Hematopoietic multipotent progenitor cell treated with erythropoietin and hydrocortisone succinate and interleukin-3 and kit ligand, for 6 days (in vitro differentiated cells): ENCODE data around the gene MAP3K7CL.

ENCODE experiments used
- DNase-seq: peaks from one replicate; pipeline ENCODE4 v3.0.0-alpha.2; 2015

Gene MAP3K7CL

DNA sequence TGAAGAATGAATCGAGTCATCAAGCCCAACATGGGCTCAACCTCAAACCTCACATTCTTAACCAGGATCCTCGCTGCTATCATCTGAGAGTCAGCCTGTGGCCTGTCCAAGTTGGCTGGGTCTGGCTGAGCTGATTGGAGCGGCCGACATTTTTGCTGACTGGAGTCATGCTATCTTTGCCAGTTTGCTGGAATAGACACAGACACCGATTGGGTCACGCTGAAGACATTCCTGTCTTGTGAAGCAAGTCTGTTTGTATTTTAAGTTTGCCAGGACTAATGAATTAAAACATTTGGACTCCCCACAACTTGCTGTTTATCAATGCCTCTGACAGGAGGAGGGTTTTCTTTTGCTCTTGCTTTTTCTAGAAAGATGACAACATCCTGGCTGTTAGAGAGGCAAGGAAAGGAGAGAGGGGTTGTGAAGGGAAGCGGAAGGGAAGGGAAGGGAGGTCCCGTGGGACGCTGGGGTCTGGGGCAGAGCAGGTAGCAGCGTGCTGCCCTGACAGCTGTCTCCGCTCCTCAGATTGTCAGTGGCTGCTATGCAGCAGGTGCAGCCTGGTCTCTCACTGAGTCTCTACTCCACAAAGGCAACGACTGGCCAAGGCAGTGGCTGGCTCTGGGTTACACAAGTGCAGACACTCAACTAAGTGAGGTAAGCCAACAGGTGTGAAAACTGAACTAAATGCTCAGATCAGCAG lies at the start of gene MAP3K7CL:
Gene MAP3K7CL, plus strand, starts transcription at position 375 of the 700 bp plus-strand sequence. CDS start 2,701 bp downstream, outside the sequence.
- no peak for DNase-seq

DNA sequence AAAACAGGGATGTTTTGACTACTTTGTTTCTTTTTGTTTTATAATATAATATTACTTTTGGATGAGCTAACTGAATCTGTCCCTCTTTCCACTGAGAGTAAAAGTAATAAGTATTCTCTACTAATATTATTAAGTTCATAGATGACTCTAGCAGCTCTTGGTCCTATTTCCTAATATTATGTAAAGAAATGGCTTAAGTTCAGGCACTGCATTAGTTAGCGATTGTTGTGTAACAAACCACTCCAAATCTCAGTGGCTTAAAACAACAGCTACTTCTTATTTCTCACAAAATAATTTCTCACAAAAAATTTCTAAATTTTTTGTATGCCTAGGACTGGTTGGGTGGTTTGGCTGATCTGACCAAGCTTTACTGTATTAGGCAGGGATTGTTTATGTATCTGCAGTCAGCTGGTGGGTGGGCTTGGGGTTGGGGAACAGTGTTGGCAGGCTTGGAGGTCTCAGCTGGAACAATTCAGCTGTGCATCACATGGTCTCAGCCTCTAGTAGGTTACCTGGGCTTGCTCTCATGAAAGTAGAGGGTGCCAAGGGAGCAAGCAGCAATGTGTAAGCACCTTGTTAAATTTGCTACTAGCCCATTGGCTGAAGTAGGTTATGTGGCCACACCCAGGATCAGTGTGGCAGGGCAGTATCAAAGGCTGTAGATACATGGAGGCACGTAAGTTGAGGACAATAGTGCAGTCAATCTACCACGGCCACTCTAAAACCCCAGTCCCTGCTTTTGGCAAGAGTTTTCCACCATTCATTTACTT lies 48.2 kb upstream of the MAP3K7CL start:
- DNase-seq, result no peak

- DNase-seq, result no peak
Measured at GRCh38 chr21:29083306-29083705, 47.1 kb upstream of the MAP3K7CL start.

DNA sequence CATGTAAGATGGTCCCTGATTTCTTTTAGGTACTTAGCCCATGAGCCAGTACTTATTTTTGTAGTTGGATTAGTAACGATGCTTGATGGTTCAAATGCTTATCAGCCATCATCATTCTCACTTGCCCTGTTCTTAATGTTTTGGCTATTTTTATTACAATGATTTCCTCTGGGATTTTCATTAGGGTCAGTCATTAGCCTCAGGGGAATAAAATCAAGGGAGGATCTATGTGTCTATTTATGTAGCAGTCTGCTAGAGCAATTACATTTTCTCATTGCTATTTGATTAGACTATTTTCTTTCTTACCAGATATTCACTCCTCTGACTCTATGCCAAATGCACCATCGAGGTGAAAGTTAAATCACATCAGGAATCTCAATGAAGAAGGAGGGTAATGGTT lies 46.1 kb upstream of the MAP3K7CL start:
- no peak for DNase-seq

- no peak for DNase-seq
Measured at GRCh38 chr21:29085106-29085752, 45.2 kb upstream of the MAP3K7CL start.

GRCh38 chr21:29091033-29091432 lies 39.4 kb upstream of the MAP3K7CL start:
- no peak for DNase-seq

- no peak for DNase-seq
Measured at GRCh38 chr21:29092102-29092959, 38.1 kb upstream of the MAP3K7CL start.

DNA sequence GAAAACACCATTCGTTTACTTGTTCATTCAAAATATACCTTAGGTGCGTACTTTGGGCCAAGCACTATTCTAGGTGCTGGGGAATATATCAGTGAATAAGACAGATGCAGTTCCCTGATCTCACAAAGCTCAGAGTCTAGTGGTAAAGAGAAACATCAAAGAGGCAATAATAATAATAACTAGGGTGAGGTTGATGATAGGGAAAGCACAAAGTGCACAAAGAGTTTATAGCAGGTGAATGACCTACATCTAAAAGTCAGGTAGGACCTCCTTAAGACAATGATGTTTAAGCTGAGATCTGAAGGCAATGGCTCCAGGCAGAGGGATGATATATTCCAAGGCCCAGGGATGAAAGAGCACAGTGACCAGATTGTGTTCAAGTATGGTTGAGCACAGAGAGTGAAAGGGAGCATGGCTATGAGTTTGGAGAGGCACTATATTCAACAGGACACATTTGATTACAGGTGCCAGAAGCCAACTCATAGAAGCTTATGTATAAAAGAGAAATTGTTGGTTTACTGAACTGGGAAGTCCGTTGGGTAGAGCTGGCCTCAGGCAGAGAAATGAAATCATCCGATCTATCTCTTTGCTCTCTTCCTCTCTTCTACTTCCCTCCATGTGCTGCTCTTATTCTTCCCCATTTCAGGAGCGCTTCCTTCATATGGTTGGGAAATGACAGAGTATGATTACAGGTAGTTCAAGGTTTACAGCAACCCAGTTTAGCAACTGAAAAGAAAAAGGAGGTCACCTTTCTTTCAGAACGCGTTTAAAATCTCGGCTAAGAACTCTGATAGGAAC lies 34.0 kb upstream of the MAP3K7CL start:
- DNase-seq, result no peak

- DNase-seq, result no peak
Measured at GRCh38 chr21:29098156-29098555, 32.3 kb upstream of the MAP3K7CL start.

DNA sequence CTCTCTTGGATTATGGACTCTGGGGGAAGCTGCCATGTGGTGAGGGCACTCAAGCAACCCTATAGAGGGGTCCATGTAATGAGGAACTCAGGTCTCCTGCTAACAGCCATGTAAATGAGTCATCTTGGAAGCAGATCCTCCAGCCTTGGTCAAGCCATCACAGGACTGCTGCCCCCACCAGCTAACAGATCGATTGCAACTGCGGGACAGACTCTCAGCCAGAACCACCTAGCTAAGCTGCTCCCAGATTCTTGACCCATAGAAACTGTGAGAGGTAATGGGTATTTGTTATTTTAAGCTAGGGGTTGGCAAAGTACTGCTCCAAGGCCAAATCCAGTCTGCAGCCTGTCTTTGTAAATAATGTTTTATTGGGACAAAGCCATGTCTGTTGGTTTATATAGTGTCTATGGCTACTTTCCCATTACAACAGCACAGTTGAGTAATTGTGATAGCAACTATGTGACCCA lies 27.6 kb upstream of the MAP3K7CL start:
- DNase-seq, result no peak

DNA sequence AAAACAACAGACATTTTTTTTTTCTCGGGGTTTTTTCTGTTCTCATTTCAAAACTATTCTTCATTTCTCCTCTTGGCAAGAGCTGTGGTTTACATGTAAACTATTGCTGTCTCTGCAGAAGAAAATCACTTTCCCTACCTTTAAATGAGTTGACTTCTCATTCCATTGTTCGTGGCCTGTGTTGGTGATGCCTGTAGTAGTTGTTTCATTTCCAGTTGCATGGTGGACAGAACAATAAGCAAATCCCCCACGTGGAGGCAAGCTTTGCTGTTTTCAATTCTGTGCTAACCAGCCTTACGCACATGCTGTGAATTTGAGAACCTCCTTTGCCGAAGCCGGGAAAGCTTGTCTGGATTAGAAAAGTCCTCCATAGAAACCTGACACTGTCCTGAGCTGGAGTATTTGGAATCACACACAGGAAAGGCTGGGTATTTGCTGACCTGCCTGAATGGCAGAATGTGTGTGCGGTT lies 26.2 kb upstream of the MAP3K7CL start:
- DNase-seq, result no peak

GRCh38 chr21:29105218-29105617 lies 25.2 kb upstream of the MAP3K7CL start:
- no peak for DNase-seq

DNA sequence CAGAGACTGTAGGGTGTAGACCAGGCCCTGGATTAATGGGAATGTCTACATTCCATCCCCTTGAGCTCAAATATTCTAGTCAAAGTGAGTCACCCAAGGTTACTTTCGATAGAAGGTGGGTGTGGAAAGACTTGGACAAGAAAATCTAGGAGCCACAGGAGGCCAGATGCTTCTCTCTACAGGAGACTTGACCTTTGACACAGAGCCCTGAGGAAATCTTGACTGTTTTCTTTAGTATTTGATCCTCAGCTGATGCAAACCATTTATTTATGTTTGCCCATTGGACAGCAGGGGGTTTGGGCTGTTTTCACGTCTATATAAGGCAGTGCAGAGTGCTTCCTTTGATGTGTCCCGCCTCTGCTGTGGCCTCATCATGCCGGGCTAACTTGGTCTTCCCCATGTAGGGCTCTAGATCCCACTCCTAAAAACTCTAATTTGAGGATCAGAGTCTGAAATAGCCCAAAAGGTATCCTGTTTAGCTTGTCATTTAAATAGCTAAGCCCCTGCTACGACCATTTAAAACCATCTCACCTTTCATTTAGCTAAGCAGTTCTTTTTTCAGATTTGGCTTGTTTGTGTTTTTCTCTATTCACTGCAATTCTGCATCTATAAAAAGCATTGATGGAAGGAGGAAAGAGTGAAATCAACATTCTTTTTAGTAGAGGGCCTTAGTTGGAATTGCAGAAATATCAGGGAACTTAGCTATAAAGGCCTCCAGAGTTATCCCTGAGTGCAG lies 15.5 kb upstream of the MAP3K7CL start:
- no peak for DNase-seq

GRCh38 chr21:29115899-29116298 lies 14.5 kb upstream of the MAP3K7CL start:
- no peak for DNase-seq

GRCh38 chr21:29117372-29117955 lies 13.0 kb upstream of the MAP3K7CL start:
- no peak for DNase-seq

DNA sequence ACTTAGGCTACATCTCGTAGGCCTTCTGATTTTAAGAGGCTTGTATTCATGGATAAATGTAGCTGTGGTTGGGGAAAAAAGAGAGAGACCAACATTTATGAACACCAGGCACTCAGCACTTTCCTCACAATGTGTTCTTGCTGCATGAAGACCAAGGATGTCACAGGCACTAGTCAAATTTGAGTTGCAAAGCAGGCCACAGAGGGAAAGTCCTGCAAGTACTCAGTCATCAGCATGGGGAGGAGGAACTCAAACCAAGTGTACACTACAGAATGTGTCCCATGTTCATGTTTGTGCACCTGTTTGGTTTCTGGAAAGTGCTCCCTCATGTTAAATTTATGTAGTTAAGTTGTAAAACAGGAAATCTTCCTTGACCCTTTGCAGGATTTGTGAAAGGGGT lies 8.7 kb upstream of the MAP3K7CL start:
- no peak for DNase-seq

- no peak for DNase-seq
Measured at GRCh38 chr21:29124645-29125044, 5.8 kb upstream of the MAP3K7CL start.

DNA sequence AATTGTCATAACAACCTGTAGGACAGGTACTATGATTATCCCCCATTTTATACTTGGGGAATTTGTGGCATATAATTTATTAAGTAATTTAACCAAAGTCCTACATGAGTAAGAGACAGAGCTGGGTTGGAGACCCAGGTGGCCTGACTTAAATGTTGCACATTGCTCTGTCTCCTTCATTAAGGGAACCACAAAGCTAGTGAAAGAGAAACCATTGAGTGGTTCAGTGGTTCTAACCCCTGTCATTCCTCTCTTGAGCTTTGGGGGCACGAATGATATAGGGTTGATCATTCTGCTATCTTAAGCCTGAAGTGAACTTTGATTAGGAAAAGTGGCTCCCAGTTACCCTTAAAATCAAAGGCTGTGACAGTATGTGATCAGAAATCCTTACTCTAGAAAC lies 5.3 kb upstream of the MAP3K7CL start:
- DNase-seq, result no peak

DNA sequence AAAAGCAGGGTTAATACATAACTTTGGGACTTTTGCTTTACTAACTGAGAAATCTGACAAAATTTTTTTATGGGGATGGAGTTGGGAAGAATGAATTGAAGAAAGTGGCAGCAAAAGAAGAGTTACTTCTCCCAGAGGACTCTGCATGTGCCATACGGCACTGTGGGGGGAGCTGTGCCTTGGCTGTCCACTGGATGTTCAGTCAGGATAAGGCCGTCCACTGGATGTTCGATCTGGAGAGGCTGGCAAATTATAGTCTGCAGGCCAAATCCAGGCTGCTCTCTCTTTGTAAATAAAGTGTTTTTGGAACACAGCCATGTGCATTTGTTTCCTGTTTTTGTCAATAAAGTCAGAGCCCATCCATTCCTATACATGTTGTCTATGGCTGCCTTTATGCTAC lies 4.5 kb upstream of the MAP3K7CL start:
- DNase-seq, result no peak

DNA sequence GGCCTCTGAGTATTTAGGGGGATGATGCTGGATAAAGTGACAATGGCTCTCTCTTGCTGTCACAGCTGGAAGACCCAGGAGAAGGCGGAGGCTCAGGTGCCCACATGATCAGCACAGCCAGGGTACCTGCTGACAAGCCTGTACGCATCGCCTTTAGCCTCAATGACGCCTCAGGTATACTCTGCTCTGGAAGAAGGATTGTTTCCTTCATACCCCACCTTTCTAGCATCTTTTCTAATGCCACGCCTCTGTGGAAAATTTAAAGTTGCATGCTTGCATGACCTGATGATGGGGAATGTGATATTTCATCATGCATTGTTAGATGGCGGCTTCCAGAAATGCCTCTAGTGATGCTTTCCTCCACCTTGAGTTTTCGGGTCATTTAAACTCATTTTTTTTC lies 2.8 kb downstream of the MAP3K7CL start:
- no peak for DNase-seq

DNA sequence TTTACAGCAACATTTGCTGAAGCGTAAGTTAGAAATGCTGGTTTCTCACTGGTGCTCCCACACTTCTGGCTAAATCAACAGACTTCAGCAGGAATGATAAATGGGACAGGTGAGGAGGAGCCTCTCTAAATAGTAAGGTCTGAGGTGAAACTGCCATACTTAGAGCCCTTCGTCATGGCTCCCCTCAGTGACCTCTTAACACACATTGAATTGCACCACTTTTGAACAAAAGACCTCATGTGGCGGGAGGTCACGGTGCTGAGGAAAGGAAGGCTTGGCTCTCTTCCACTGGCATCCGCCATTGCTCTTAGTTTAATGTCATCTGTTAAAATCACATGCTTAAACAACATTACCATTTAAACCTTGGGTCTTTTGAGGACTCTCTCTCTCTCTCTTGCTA lies 3.4 kb downstream of the MAP3K7CL start:
- no peak for DNase-seq
